NCI-H2107 (cell line): ENCODE data around the gene NSDHL.

Experiments
- DNase-seq: peaks from one replicate; lab custom pipeline; 2025; lab: John Stamatoyannopoulos, UW

NSDHL gene

DNA sequence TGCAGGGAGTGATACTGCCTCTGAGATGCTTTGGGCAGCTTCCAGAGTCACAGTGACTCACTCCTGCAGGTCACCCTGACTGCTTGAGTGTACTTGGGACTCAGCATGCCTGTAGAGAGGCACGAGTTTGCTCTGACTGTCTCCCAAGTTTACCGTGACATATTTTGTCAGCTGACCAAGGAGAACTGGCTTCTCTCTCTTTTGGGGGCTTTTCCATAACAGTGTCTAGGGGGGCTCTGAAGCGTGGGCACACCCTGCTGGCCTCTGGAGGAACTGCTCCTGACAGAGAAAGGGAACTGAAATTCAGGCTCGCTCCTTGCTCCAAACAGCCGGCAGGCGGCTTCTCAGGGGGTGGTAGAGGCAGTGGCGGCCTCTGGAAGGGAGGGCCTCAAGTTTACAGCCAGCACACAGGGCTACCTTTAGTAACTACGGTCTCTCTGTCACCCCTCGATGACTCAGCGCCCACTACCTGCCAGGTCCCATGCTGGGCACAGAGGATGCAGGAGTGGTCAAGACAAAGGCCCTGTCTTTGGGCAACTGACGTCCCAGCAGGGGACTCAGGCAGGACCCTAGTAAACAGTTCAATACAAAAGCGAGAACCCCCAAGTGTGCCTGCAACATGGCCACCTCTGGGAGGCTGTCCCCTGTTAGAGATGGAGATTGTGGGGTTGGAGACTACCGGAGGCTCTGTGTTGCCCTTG is 84.8 kb downstream of the NSDHL start:
- no peak for DNase-seq

DNA sequence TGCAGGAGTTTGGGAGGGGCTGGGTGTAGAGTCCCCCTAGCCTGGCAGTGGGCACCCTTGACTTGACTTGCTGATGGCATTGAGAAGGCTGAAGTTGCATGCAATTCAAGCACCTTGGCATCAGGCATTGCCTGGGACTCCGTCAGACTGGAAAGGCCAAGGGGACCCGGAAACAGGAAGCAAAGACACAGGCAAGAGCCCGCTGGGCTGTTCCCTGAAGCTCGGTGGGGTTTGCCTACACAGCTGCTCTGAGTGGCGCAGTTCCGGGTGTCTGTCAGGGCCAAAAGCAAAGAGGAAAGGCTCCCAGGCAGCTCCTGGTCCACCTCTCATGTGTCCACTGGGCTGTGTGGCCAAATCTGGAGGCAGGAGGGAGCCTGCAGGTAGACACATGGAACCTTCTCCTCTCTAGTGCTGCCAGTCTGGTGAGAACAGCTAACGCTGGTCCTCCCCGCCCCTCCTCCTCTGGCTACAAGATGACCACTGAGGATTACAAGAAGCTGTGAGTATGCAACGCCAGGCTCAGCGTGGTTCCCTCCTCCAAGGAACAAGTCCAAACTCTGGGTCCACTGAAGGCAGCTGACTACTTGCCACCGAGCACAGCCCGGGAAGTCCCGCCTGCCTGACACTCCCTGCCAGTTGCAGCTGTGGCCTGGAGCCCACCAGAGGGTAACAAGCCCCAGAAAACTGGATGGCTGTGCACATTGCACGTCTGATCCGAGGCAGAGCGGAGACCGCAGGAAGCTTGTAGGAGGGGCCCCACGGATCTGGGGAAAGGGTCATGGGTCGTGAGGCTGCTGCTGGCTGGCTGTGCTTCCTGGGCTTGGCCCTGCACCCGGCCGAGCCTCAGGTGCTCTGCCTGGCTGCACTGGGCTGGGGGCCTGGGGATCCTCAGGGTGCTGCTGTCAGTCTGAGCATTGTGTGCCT is 87.1 kb downstream of the NSDHL start:
- no peak for DNase-seq

DNA sequence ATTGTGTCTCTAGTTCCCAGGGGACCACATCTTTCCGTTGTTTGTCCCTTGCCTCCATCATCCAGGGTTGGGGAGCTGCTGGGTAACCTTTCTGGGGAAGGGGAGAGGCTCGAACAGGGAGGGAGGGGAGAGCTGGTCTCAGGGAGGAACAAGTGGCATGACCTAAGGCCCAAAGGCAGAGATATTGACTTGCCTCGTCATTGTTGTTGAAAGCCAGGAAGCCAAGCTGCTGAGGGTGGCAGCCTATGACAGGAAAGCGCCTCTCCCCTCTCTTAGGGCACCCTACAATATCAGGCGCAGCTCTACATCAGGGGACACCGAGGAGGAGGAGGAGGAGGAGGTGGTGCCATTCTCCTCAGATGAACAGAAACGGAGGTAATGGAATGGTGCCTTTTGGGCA is 87.8 kb downstream of the NSDHL start:
- no peak for DNase-seq
